NCI-H446 (cell line): Measurements from ENCODE around the gene POLN.
"Not testable (repeated sequence)": the region's sequence is repeated elsewhere in the genome, so short reads cannot be mapped to it uniquely, and the experiment has no call there.

Experiments used
- DNase-seq, 2 experiments: peaks; one replicate each; lab custom pipeline; 2025; lab: John Stamatoyannopoulos, UW

The POLN gene

DNA sequence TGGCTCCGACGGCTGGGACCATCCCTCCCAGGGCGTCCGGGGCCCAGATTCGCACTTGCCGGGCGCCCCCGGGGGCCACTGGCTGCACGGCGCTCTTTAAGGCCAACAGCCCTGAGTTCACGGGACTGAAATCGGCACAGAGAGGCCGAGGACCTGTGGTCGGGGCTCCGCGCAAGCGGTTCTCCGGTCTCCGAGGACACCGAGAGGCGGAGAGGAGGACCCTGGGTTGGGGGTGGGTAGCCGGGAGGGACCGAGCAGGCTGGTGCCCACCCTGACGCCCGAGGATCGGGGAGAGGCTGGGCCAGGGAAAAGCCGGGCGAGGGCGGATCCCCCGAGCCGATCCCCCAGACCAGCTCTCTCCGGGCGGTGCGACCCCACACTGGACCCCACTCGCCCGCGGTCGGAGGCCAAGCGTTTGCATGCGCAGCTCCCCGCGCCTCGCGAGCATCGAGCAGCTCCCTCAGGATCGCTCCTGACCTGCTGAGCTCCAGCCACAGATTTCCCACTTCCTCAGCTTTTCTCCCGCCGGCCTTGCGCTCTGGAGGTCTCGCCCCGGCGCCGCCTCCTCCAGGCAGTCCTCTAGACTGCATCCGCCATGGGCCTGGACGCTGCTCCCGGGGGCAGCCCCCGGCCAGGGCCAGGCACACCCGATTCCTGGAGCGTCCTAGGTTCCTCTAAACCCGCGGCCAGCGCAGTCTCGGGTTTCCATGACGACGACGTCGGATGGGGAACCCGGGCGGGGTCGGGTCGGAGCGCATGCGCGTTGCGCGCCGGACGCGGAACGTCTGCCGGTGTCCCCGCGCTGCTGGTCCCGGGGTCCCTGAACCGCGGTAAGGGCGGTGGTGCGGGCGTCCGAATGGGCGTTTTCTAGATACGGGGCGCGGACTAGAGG, 200.4 kb downstream of the POLN start:
- DNase-seq = peak; percentile 17 to 83

DNA sequence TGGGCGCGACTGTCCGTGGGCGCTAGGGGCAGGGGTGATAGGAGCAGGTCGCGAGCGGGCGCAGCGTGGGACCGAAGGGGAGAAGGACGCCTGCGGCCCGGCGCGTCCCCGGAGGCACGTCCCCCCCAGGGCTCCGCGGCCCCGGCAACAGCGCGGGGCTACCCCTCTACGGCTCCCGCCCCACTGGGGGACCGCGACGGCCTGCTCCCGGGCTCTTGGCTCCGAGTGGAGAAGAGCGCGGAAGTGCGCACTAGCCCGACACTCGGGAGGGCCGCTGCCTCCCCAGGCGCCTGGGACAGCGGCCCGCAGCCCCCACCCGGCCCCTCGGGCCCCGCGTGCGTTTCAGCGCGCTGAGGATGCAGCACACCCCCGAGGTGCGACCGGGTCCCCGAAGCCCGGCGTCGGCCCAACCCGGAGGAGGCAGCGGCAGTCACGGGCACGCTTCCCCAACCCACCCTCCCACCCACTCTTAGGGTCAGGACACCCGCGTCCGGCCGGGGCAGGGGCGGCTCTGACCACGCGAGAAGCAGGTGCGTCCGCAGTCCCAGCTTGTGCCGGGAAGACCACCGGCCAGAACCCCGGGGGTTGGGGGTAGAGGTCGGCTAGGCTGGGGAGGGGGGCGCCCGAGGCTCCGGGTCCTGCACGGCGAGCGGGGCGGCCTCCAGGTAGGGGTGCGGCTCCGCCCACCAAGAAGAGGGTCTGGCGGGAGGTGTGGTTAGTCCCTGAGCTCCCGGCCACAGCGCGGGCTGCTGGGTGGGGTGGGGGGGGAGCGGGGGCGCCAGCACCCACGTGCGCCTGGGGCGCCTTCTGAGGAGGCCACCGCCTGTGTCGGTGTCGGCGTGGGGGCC, 201.3 kb downstream of the POLN start:
- no peak for DNase-seq

DNA sequence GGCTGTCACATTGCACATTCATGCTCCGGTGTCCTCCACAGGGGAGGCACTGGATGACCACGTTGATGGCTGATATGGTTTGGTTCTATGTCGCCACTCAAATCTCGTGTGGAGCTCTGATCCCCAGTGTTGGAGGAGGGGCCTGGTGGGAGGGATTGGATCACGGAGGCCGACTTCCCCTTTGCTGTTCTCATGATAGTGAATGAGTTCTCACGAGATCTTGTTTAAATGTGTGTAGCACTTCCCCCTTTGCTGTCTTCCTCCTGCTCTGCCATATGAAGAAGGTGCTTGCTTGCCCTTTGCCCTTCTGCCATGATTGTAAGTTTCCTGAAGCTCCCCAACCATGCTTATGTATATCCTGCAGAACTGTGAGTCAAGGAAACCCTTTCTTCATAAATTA, 205.1 kb downstream of the POLN start:
- no peak for DNase-seq

DNA sequence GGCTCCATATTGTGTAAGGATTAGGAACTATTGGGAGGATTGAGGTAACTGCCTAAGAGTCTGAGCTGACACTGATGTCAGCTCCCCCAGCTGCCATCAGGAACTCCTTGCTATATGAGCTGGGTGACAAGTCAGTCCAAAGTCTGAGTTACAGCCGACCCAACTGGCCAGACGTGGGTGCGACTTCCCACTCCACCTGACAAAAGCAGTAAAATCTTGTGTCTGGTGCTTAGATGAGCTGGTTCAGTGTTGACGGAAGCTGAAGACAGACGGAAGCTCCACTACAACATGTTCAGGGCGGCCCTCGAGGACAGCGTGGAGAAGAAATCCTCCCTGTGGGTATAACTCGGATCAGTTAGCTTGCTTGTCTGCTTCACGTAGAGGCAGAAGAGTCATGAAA, 205.6 kb downstream of the POLN start:
- no peak for DNase-seq

DNA sequence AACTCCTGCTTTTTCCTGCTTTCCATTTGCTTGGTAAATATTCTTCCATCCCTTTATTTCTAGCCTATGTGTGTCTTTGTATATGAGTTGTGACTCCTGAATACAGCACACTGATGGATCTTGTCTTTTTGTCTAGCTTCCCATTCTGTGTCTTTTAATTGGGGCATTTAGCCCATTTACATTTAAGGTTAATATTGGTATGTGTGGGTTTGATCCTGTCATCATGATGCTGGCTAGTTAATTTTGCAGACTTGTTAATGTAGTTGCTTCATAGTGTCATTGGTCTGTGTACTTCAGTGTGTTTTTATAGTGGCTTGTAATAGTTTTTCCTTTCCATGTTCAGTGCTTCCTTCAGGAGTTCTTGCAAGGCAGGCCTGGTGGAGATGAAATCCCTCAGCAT, 210.8 kb downstream of the POLN start:
- DNase-seq = not testable (repeated sequence)

DNA sequence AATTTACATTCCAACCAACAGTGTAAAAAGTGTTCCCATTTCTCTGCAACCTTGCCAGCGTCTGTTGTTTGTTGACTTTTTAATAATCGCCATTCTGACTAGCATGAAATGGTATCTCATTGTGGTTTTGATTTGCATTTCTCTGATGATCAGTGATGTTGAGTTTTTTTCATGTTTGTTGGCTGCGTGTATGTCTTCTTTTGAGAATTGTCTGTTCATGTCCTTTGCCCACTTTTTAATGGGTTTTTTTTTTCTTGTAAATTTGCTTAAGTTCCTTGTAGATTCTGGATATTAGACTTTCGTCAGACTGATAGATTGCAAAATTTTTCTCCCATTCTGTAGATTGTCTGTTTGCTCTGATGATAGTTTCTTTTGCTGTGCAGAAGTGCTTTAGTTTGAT, 214.8 kb downstream of the POLN start:
- not testable (repeated sequence) for DNase-seq

DNA sequence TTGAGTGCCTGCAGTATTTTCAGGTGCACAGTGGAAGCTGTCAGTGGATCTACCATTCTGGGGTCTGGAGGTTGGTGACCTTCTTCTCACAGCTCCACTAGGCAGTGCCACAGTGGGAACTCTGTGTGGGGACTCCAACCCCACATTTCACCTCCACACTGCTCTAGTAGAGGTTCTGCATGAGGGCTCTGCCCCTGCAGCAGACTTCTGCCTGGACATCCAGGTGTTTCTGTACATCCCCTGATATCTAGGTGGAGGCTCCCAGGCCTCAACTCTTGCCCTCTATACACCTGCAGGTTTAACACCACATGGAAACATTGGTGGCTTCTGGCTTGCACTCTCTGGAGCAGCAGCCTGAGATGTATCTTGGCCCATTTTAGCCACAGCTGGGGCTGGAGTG, 216.1 kb downstream of the POLN start:
- no peak for DNase-seq

DNA sequence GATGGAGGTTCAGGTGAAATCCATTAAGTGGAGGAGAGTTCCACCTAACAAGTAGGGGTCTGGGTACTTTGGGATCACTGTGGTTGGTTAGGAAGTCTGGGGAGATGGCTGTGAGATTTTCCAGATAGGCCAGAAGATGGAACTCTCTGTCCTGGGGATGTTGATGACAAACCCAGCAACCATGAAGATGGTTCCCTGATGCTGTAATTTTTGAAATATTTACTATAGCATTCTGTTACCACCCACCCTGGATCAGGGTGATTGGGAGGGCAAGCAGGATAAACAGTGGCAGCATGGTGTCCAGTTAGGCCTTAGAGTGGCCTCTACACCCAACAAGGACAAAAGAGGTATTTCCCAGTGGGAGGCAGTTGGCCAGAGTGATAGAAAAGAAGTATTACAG, 217.2 kb downstream of the POLN start:
- no peak for DNase-seq
